ENCODE measurements around the gene UTS2B. TPM values are rescaled to one million over a fixed set of nuclear protein-coding genes. Genes with fewer than 3 reads are reported as not detected.

UTS2B gene
- polyA plus RNA-seq, 1 experiment, result 1.2 TPM

DNA sequence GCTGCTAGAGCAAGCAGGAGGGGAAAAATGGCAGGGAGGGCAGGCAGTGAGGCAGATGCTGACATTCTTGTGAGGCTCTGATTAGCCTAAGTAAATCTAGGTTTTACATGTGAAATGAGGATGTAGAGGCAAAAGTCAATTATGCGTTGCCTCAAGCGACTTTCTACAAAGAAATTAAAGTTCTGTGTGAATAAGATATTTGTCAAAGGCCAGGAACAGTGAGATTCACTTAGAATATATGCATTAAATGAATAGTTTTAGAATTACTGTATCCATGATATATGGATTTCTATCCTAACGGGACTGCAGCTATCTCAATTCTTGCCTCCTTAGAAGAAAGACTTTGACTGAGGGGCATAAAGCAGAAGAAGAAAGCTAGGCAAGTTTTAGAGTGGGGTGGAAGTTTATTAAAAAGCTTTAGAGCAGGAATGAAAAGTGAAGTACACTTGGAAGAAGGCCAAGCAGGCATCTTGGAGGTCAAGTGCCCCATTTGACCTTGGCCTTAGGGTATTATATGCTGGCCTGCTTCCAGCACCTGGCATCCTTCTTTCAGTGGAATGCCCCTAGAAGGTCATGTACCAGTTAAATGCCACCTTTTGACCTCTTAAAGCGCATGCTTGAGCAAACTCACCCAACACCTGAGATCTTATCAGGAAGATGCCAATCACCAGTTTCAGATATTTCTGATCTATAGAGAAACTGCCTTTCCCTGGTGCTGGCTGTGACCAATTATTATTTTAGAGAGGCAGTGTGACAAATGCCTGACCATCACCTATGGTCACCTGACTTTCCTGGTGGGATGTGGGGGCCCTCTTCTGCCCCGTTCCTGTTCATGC, 93.1 kb downstream of the UTS2B start:
- ChIA-PET POLR2A (no interaction called here), CTCF (interaction anchor here (0.6 kb wide), 2 partner anchors 41 to 155 kb away, joined by 3 to 6 read pairs; no protein-coding TSS in a partner anchor)
- TF ChIP-seq, protein P1, sequence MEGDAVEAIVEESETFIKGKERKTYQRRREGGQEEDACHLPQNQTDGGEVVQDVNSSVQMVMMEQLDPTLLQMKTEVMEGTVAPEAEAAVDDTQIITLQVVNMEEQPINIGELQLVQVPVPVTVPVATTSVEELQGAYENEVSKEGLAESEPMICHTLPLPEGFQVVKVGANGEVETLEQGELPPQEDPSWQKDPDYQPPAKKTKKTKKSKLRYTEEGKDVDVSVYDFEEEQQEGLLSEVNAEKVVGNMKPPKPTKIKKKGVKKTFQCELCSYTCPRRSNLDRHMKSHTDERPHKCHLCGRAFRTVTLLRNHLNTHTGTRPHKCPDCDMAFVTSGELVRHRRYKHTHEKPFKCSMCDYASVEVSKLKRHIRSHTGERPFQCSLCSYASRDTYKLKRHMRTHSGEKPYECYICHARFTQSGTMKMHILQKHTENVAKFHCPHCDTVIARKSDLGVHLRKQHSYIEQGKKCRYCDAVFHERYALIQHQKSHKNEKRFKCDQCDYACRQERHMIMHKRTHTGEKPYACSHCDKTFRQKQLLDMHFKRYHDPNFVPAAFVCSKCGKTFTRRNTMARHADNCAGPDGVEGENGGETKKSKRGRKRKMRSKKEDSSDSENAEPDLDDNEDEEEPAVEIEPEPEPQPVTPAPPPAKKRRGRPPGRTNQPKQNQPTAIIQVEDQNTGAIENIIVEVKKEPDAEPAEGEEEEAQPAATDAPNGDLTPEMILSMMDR (IDR thresholded peaks at IDR 0.05; ENCODE audit: low read depth, low read length), result no peak
- Histone ChIP-seq H3K27me3 (ENCODE audit: control insufficient read depth, insufficient read depth, low read length) (no peaks in the 10 kb centered on the region), H3K9me3 (ENCODE audit: control insufficient read depth, insufficient read depth, low read length) (peaks cover 4% of the 10 kb centered on the region; the same call in 1 of the 2 replicates), H3K4me3 (ENCODE audit: low read depth, low read length) (no peak overlapping the region), H3K27ac (ENCODE audit: low read depth, low read length) (no peak overlapping the region)
- DNase-seq (ENCODE audit: low read depth, low spot score), result no peak

DNA sequence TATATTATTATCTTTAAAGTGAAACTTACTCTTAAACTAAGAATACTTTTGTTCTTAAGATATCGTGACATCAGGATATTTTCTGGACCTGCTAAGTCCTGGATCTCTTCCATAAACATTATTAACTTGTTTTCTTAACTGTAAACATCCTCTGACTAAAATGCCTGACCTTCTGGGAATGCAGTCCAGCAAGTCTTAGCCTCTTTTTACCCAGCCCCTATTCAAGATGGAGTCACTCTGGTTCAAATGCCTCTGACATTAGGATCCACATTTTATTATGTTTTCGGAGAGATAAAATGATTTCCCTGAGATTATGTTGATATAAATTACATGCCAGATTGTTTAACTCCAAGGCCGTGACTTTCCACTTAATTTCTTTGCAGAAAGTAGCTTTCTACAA, 93.7 kb downstream of the UTS2B start:
- H3K27me3 ChIP-seq (ENCODE audit: control insufficient read depth, insufficient read depth, low read length), result no peaks in the 10 kb centered on the region
- no peak overlapping the region for H3K4me3 ChIP-seq (ENCODE audit: low read depth, low read length)
- H3K9me3 ChIP-seq (ENCODE audit: control insufficient read depth, insufficient read depth, low read length), result peaks cover 4% of the 10 kb centered on the region; the same call in 1 of the 2 replicates
- TF ChIP-seq, protein P1 (IDR thresholded peaks at IDR 0.05; ENCODE audit: low read depth, low read length), result no peak
- POLR2A ChIA-PET, result no interaction called here
- peak; percentile 36 for DNase-seq (ENCODE audit: low read depth, low spot score)
- CTCF ChIA-PET, result interaction anchor here (0.6 kb wide), 1 partner anchor 41 kb away, joined by 6 read pairs; no protein-coding TSS in a partner anchor
- no peak overlapping the region for H3K27ac ChIP-seq (ENCODE audit: low read depth, low read length)

DNA sequence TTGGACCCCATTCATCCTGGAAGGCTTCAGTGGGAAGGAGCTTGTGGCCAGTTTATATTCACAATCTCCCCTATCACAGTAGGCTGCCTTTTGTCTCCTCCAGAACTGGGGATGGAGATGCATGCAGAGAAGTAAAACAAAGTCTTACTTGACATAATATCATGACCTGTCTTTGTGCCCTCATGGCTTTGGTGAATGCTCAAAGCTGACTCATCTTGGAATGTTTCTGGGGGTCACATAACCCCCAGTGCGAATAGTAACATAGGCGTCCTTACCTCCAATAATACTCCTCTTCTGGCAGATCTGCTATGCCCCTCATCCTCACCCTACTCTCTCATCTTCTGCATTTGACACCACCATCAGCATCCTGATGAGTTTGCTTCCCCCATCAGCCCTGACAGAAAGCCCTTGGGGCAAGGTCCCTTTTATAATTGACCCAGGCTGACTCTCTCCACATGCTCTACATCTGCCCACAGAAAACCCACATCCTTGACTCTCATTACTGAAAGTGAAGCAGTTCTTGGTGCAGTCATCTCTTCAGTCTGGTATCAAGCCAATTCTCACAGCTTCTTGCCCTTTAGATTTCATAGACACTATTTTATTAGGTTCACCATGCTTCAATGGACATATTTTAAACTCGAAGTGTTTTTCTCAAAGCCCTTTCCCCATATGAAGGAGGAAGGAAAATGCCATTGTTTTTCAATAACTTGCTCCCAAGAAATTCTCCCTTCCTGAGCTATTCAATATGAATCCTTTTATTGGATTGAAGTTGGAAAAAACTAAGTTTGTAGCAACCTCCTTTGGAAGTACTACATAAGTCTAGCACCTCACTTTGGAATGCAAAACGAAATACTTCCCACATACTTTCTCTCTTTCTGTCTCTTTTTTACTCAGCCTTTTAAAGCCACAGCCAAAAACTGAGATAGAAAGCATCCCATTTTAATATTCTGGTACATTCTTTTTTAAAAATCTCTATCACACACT, 94.7 kb downstream of the UTS2B start:
- Histone ChIP-seq H3K4me3 (ENCODE audit: low read depth, low read length) (no peak overlapping the region), H3K9me3 (ENCODE audit: control insufficient read depth, insufficient read depth, low read length) (no peaks in the 10 kb centered on the region), H3K27ac (ENCODE audit: low read depth, low read length) (peak overlapping the region; percentile 70), H3K27me3 (ENCODE audit: control insufficient read depth, insufficient read depth, low read length) (no peaks in the 10 kb centered on the region)
- no peak for DNase-seq (ENCODE audit: low read depth, low spot score)
- POLR2A ChIA-PET, result no interaction called here
- CTCF ChIA-PET, result interaction anchor here (1.0 to 1.6 kb wide), 2 partner anchors 351 to 1209 kb away, joined by 3 read pairs; no protein-coding TSS in a partner anchor
- TF ChIP-seq, protein P1 (IDR thresholded peaks at IDR 0.05; ENCODE audit: low read depth, low read length), result no peak

DNA sequence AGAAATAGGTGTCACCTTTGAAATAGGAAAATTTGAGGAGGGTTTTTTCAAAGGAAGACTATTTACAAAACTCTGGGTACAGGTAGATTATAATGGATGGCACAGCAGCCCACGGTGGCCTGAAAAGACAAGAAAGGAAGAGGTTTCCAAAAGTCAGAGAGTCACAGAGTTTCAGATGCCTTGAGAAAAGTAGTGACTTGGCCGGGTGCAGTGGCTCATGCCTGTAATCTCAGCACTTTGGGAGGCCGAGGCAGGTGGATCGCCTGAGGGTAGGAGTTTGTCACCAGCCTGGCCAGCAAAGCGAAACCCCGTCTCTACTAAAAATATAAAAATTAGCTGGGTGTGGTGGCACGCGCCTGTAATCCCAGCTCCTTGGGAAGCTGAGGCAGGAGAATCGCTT, 96.1 kb downstream of the UTS2B start:
- ChIA-PET POLR2A (no interaction called here), CTCF (no interaction called here)
- no peak for DNase-seq (ENCODE audit: low read depth, low spot score)
- H3K27me3 ChIP-seq (ENCODE audit: control insufficient read depth, insufficient read depth, low read length), result no peaks in the 10 kb centered on the region
- TF ChIP-seq, protein P1 (IDR thresholded peaks at IDR 0.05; ENCODE audit: low read depth, low read length), result no peak
- no peak overlapping the region for H3K4me3 ChIP-seq (ENCODE audit: low read depth, low read length)
- no peak overlapping the region for H3K27ac ChIP-seq (ENCODE audit: low read depth, low read length)
- H3K9me3 ChIP-seq (ENCODE audit: control insufficient read depth, insufficient read depth, low read length), result no peaks in the 10 kb centered on the region
